GM12892 (cell line): Measurements from ENCODE around the gene PADI6.
"Not testable (repeated sequence)": the region's sequence is repeated elsewhere in the genome, so short reads cannot be mapped to it uniquely, and the experiment has no call there.

ENCODE experiments used
- POLR2A ChIP-seq: IDR thresholded peaks from 2 replicates; pipeline ENCODE4 v1.6.1; 2011; ENCODE audit warnings: low read depth, low read length, control low read depth
- POLR2AphosphoS5 ChIP-seq: IDR thresholded peaks from 2 replicates; pipeline ENCODE4 v1.6.1; 2011; ENCODE audit warnings: low read depth, low read length, control low read depth

DNA sequence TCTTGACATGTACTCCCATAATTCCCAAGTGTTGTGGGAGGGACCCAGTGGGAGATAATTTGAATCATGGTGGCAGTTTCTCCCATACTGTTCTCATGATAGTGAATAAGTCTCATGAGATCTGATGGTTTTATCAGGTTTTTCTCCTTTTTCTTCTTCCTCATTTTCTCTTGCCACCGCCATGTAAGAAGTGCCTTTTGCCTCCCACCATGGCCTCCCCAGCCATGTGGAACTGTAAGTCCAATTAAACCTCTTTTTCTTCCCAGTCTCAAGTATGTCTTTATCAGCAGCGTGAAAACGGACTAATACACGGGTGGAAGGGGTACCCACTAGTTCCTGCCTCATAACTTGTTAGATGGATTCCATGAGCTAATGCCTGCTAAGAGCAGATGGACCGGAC lies 26.5 kb upstream of the PADI6 start:
- not testable (repeated sequence) for TF ChIP-seq POLR2AphosphoS5, POLR2A
